Activated naive CD4-positive, alpha-beta T cell treated with Interleukin-2 at 50 U/mL for 16 hours (primary cell): ENCODE results near the gene DCUN1D4.

Source experiments
- DNase-seq: peaks from one replicate; pipeline ENCODE4 v3.0.0-alpha.2; 2020

The DCUN1D4 gene

DNA sequence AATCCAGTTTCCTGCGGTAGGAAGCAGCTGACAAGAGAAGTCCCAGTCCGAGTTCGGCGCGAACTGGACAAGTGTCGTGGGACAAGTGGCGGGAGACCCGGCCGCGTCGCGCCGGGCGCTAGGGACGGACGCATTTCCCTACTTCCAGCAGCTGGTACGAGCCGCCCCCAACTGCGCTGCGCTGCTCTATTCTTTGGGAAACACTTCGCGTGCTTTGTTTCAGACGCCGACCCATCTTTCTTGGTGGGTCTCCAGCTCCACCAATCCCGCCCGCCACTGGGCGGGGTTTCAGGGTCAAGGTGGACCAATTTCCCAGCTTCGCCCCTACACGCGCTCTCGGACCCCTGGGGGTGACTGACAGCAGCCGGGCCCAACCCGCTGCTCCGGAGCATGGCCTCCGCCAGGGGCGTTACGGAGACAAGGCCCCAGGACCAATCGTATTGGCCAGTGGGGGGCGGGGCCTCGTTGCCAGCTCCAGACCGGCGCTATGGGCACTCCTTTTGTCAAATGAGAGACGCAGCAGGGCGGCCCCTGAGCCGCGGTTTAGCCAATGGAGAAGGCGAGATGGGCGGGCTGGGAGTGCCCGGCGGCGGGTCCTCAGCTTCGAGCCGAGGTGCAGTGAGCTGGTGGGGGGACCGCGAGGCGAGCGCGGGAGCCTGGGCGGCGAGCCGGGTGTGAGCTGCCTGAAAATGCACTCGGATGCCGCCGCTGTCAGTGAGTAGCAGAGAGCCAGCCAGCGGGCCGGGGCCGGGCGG is at the start of gene DCUN1D4:
Gene DCUN1D4 (plus strand): TSS at position 600 of the 755 bp plus-strand sequence. CDS start 90 bp downstream, at position 690.
- peak; percentile 100 for DNase-seq

DNA sequence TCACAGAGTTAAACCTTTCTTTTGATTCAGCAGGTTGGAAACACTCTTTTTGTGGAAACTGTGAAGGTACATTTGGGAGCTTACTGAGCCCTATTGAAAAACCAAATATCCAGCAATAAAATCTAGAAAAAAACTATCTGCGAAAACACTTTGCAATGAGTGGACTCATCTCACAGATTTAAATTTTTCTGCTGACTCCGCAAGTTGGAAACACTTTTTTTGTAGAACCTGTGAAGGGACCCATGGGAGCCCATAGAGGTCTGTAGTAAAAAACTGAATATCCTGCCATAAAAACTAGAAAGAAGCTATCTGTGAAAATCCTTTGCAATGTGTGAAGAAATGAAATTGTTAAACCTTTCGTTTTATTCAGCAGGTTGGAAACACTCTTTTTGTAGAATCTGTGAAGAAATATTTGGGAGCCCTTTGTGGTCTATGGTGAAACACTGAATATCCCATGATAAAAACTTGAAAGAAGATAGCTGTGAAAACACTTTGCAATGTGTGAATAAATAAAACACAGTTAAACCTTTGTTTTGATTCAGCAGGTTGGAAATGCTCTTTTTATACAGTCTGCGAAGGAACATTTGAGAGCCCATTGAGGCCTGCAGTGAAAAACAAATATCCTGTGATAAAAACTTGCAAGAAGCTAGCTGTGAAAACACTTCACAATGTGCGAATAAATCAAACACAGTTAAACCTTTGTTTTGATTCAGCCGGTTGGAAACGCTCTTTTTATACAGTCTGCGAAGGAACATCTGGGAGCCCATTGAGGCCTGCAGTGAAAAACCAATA is 22.3 kb upstream of the DCUN1D4 start:
- no peak for DNase-seq

DNA sequence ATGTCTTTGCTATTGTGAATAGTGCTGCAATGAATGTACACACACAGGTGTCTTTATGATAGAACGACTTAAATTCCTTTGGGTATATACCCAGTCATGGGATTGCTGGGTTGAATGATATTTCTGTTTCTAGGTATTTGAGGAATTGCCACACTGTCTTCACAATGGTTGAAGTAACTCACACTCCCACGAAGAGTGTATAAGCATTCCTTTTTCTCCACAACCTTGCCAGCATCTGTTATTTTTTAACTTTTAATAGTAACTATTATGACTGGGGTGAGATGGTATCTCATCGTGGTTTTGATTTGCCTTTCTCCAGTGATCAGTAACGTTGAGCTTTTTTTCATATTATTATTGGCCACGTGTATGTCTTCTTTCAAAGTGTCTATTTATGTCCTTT is 17.6 kb upstream of the DCUN1D4 start:
- no peak for DNase-seq

DNA sequence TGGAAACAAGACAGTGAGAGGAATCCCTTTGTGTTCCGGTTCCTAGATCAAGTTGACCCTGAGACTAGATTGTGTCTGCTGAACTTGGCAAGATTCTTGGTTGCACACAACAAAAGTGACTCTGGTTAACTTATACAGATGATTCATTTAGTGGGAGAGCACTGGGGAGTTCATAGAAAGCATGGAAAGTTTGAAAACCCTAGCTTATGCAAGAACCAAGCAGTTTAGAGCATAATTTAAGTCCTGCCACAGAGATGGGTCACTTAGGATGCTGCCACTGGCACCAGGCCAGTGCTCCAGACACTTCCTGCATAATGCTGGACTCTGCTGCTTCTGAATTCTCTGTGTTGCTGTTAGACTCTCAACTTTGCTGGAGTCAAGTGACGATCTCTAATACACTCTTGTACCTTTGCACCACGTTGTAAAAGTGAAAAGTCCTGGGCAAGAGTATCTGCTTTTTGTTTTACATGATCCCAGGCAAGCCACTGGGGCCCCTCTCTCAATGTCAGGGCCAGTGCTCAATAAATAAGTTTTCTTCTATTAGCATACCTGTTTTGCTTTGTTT is 12.7 kb upstream of the DCUN1D4 start:
- DNase-seq = no peak

DNA sequence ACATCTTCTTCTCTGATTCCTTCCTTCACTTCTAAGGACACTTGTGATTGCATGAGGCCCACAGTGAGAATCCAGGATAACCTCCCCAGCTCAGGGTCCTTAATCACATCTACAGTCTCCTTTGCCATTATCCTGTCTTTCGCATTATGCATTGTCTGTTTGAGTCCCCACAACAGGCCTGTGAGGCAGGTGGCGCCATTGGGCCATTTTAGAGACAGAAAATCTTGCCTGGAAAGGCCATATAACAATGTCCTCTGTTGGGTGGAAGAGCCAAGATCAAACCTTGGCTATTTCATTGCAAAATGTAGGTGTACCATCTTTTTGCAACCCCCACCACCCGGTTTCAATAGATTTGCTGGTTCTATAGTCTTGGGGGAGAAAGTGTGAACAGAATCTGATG is 11.8 kb upstream of the DCUN1D4 start:
- DNase-seq = peak; percentile 67

DNA sequence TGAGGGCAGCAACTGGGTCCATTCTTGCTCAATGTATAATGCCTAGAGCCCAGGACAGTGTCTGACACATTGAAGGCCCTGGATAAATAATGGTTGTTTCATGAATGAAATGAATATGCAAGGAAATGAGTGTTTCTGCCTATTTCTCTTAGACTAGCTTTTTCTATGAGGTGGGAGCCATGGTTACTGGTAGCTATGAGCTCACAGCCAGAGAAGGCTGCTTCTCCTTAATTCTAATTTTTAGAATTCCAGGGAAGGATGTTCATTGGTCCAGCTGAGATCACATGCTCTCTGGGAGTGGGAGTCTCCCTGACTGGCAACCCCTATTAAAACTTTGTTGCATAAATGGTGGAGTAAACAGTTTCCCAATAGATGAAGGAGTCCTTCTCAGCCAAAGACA is 9.7 kb upstream of the DCUN1D4 start:
- no peak for DNase-seq

DNA sequence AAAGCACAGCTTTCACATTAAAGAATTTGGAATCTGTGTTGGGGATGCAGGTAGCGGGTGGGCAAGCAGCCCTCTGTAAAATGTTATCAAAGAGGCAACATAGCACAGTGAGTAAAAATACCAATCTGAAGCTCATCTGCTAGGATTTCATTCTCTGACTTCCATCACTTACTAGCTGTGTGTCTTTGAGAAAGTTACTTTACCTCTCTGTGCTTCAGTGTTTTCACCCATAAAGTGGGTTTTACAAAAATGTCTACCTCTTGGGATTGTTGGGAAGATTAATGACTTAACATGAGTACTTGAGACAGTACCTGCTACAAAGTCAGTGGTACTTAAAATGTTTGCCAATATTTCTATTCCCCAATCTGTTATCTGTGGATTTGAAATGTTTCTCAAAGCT is 7.9 kb upstream of the DCUN1D4 start:
- no peak for DNase-seq

GRCh38 chr4:51835855-51836254 is 7.1 kb upstream of the DCUN1D4 start:
- DNase-seq = no peak

GRCh38 chr4:51836549-51836948 is 6.4 kb upstream of the DCUN1D4 start:
- DNase-seq = no peak

GRCh38 chr4:51840781-51841180 is 2.2 kb upstream of the DCUN1D4 start:
- DNase-seq = no peak

DNA sequence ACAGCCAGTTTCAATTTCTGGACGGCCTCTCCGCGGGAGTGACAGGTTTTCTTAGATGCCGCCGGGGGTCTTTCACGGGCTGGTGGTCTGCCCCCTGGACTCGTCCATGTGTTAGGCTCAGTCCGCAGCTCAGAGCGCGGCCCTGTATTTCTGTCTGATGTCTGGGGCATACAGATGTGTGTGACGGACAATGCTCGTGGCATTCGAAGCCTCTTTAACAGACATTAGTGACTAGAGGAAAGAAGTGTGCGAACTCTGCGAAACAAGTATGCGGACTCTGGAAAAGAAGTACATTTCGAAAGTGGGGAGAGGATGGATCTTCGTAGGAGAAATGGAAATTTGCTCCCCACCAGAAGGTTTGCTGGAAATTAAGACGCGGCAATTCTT is 793 bp upstream of the DCUN1D4 start:
- DNase-seq = no peak

GRCh38 chr4:51843309-51844152 is 578 bp downstream of the DCUN1D4 start:
- peak; percentile 65 for DNase-seq

- DNase-seq = peak; percentile 83
Measured at GRCh38 chr4:51844153-51845054, 1.5 kb downstream of the DCUN1D4 start.

DNA sequence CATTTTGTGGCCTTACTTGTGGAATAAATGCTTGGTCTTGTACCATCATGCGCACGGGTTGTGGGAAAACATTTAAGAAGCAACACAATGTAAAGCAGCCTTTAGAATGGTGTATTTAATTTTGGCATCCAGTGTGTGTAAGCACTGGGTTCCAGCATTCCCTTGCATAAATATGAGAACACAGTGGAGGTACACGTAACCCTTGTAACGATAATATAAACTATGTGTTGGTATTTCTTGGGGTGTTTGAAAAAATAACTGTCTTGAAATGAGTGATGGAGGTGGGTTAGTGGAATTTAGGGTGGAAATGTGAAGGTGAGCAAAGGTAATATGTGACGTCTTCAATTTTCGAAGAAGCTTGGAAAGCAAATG is 2.1 kb downstream of the DCUN1D4 start:
- no peak for DNase-seq

- no peak for DNase-seq
Measured at GRCh38 chr4:51845711-51846110, 2.8 kb downstream of the DCUN1D4 start.

GRCh38 chr4:51849430-51849829 is 6.5 kb downstream of the DCUN1D4 start:
- DNase-seq = no peak

DNA sequence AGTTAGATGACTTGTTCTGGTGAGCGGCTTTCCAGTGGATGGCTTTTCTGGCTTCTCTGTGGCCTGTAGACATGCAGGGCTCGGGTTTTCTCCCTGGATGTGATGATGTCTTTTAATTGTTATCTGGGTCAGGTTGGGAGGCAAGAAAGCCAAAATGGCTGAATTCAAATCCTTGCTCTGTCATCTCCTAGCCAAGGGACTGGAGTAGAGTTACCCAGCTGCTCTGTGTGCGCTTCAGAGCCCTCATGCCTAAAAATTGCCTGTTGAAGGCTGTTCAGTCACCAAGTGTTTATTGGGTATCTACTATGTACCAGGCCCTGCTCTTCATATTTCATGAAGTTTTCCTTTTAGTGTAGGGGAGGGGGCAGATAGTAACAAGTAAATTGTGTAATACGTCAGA is 7.3 kb downstream of the DCUN1D4 start:
- DNase-seq = no peak

- DNase-seq = no peak
Measured at GRCh38 chr4:51851090-51851936, 8.4 kb downstream of the DCUN1D4 start.

DNA sequence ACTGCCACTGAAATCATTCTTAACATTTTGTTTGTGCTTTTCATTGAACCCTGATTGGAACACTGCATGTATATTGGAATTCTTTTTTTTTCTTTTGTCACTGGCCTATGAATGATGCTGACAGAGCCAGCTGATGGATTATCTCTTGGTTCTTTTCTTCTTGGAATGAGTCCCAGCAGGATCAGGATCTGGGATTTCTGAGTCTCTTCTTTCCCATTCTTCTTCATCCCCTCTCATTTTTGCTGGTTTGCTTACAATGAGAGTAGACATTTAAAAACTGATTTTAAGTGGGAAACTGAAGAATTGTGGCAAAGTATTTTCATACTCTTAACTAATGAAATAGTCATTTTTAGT is 9.0 kb downstream of the DCUN1D4 start:
- DNase-seq = no peak

- DNase-seq = no peak
Measured at GRCh38 chr4:51853027-51853682, 10.2 kb downstream of the DCUN1D4 start.

DNA sequence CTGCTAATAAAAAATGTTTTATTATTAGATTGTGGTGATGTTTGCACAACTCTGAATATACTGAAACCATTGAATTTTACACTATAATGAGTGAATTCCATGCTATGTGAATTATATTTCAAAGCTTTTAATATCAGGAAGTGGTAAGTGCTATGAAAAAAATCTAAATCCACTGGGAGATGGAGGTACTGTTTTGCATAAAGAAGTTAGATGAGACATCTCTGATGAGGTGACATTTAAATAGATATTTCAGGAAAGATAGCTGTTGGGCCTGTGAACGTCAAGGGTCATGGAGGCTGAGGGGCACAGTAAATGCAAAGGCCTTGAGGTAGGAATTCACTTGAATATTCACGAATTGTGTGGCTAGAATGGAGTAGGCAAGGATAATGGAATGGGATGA is 12.3 kb downstream of the DCUN1D4 start:
- no peak for DNase-seq
